Limb (tissue), 2 donors: Measurements from ENCODE around the gene ANKRD53.

Experiments used
- DNase-seq, 2 donors: peaks; one replicate each; pipeline ENCODE4 v3.0.0-alpha.2; 2016; ENCODE audit errors: extremely low spot score in 2 of 2

ANKRD53 gene

DNA sequence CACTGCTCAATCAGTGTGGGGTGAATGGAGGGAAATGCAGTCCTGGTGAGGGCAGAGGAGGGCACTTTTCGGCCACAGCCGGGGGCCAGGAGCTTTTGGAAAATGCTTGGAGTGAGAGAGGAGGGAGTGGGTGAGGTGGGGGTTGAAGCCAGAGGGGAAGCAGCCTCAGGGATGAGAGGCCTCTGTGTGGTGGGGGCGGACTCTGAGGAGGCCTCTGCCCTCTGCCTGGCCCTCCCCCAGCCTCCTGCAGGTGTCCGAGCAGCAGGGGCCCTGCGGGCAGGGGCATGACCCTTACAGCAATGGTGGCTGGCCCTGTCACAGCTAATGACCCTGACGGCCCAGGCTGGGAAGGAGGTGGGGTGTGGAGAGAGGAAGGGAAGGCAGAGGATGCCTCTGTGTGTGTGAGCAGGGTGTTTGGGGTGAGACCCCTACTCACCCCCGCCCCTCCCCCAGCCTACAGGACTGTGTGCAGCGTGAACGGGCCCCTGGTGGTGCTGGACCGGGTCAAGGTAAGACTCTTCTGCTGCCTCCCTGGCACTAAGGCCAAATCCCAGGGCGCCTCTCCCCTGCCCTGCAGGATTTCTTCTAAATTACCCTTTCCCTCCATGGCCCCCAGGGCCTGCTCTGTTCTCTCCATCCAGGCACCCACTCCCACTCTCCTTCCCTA lies 35.1 kb upstream of the ANKRD53 start:
- DNase-seq, result peak in 1 of 2 donors; percentile 31

DNA sequence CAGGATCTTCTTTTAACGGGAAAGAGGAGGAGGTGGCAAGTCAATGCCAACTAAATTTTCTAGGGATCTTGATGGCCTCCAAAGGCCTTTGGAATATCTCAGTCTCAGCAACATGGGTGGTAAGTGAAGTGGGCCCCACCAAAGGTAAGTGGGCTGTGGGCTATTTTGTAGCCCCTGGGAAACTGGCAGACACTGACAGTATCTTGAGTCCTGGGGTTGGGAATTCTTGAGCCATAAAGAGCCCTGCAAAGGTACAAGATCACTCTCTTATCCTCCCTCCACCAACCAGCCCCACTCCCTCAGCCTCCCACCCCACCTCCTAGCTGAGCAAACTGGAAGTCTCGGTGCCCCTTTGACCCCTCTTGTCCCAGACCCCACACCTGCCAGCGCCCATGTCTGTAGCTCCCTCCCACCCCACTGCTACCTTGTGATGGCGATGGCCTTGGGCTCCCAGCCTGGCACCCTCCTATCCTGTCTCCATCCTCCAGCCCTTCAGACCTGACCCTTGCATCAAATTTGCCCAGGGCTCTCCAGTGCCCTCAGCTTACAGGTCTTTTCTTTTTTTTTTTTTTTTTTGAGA lies 34.2 kb upstream of the ANKRD53 start:
- peak in 1 of 2 donors; percentile 3 for DNase-seq

DNA sequence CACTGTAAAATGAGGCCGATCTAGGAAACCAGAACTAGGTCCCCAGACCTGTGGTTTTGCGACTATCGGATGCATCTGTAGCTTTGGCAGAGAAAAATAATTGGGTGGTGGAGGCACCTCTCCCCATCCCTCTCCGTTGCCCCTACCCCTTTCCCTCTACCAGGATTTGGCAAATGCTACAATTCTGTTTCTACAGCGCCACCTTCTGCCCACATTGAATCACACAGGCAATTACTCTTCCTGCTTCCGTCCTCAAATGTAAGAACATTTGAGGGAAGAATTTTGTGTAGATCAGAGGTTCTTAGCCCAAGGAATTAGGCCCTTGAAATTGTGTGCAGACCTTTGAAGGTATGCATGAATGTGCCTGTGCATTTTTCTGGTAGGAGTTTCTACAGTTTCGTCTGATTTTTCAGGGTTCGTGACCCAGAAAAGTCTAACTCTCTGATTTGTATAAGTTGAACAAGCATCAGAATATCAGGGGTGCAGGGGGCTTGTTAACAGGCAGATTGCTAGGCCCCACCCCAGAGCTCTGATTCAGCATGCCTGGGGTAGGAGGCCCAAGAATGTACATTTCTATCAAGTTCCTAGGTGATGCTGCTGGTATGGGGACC lies 31.5 kb upstream of the ANKRD53 start:
- DNase-seq, result peak; percentile 66 to 77

DNA sequence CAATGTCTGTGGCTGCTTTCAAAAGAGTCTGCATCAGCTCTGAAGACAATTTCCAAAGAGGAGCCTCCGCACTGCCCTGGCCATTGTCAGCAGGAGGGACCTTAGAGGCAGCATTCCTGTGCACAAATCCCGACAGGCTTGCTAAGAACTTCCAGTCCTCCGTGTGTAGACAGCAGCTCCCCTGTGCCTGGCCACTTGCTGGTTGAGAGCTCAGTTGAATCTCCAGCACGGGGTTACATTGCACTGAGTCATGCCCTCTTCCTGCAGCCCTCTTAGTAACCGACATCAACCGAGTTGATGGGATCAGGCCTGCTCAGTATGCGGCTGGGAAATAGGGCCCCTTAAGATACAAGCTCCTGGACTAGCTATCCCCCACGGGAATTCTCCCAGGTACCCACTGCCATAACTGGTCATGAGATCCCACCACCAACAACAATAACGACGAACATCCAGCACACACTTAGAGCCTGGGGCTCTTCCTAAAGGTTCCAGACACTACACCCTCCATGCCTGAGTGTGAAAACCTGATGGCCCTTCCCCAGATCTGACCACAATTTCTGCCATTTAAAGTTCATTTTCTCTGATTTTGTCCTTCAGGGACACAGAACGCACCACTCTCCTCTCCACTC lies 30.8 kb upstream of the ANKRD53 start:
- peak in 1 of 2 donors; percentile 21 for DNase-seq

DNA sequence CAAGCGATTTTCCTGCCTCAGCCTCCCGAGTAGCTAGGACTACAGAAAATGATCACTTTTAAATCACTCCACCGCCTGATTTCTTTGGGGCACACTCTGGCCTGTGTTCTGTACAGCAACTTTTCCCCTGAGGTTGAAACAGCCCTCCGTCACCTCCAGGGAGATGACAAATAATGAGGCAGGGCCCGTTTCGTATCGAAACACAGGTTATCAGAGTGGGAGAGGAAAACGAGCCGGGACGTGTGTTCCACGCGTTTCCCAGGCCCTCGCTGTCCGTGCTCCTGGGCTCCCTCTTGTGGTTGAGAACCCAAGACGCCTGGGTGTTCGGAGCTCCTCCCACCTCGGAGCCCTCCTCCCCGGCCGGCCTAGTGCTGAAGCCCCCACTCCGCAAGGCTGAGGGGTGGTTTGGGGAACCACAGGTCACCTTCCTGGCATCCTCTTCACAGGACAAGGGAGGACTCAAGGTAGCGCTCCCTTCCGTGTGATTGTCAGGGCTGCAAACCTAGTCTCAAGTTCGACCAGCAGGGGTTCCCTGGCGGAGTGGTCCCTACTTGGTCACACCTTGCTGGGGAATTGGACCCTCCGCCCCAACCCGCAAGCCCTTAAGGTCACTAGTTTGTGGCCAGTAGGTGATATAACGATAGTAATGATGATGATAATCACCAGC lies 30.0 kb upstream of the ANKRD53 start:
- DNase-seq, result peak; percentile 75 to 89

DNA sequence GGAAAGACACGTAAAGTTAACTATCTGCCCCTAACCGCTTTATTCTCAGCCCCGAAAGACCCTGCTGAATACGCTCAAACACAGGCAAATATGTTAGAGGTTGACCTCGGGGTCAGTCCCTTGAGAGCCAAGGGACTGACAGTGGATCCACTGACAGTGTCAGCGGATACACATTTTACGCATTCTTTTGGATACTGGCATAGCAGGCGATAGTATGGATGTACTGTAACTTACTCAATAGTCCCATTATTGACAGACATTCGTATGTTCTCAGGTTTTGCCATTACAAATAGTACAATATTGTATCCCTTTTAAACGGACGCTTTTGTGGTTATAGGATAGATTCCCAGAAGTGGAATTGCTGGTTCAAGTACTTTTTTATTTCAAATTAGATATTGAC lies 29.3 kb upstream of the ANKRD53 start:
- DNase-seq, result no peak

DNA sequence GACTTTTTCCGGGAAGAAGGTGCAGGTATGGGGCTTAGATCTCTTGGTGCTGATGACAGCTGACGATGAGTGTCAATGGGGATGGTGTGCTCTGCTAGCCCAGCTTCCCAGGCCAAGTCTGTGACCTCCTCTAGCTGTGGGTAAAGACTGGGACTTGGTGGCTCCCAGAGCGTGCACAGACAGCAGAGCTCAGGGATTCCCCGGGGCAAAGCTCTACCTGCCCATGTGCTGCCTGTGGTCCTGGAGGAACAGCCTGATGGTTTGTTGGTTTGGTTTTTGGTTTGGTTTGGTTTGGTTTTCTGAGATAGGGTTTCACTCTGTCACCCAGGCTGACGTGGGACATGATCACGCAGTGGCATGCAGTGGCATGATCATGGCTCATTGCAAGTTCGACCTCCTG lies 23.5 kb upstream of the ANKRD53 start:
- no peak for DNase-seq

DNA sequence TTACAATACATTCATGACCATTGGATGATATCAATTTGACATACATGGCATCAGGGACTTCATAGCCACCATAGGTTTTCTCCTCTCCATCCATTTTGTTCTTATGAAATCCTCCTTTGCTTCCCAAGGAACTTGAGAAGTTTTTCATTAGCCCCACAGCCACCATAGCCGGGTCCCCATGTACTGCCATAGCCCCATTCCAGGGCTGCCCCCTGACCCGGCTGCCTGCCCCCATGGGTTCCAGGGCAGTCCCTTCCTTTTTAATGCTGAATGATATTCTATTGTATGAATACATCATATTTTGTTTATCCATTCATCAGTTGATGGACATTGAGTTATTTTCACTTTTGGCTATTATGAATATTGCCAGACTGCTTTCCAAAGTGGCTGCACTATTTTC lies 22.3 kb upstream of the ANKRD53 start:
- DNase-seq, result no peak

DNA sequence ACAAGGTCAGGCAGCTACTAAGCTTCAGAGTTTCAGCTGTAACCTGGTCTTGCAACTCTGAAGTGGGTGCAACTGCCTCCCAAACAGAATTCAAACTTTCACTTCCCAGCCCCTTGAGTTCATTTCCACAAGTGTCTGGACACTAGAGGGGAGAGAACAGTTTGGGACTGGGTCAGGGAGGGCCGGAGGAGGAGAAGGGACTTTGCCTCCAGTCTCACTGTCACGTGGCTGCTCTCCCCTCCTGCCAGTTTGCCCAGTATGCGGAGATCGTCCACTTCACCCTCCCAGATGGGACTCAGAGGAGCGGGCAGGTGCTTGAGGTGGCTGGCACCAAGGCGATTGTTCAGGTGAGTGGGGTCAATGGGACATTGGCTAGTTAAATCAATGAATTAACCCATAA lies 20.6 kb upstream of the ANKRD53 start:
- DNase-seq, result no peak

DNA sequence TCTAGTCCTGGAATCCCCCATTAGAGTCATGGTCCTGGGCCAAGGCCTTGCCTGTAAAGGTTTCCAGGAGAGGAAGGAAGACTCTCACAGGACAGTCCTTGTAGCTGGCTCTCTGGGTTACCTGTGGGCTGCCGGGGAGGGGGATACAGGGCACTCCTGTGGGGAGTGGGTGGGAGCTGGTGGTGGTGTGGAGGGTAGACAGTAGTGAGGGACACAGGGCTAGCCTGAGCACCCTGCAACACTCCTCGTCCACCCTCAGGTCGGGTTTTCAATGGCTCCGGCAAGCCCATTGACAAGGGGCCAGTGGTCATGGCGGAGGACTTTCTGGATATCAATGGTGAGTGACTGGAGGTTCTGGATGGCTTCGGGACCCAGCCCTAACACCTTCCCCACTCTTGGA lies 19.7 kb upstream of the ANKRD53 start:
- DNase-seq, result no peak

- DNase-seq, result no peak
These were observed 19.1 kb upstream of the ANKRD53 start for GRCh38 chr2:70959271-70959761.

- DNase-seq, result no peak
These were observed 18.3 kb upstream of the ANKRD53 start for GRCh38 chr2:70959851-70960832.

DNA sequence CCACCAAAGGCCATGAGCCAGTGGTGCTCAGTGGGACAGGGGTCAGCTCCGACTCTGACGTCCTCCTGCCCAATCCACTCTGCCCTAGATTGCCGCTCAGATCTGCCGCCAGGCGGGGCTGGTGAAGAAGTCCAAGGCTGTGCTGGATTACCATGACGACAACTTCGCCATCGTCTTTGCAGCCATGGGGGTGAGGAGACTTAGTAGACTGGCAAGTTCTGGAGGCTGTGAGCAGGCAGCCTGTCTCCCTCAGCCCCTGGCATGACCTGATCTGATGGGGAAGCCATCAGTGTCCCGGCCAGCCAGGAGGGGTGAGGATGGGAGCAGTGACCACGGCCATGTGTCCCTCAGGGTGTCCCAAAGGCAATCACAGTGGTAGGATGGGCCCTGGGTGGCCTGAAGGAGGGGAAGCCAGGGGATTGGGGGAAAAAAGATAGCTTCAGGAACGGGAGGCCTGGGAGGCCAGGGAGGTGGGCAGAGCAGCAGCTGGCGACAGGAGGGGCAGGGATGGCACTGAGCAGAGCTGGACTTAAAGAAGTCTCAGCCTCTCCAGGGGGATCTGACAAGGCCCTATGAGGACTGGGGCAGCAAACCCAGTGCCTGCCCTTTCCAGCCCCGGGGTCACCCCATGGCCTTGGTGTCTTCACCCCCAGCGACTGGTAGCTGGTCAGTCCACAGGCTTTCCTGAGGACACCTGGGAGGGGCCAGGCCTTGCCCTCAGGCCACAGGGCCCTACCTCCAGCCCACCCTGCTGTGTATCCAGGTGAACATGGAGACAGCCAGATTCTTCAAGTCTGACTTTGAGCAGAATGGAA lies 17.4 kb upstream of the ANKRD53 start:
- no peak for DNase-seq

- no peak for DNase-seq
These were observed 16.8 kb upstream of the ANKRD53 start for GRCh38 chr2:70961648-70961994.

DNA sequence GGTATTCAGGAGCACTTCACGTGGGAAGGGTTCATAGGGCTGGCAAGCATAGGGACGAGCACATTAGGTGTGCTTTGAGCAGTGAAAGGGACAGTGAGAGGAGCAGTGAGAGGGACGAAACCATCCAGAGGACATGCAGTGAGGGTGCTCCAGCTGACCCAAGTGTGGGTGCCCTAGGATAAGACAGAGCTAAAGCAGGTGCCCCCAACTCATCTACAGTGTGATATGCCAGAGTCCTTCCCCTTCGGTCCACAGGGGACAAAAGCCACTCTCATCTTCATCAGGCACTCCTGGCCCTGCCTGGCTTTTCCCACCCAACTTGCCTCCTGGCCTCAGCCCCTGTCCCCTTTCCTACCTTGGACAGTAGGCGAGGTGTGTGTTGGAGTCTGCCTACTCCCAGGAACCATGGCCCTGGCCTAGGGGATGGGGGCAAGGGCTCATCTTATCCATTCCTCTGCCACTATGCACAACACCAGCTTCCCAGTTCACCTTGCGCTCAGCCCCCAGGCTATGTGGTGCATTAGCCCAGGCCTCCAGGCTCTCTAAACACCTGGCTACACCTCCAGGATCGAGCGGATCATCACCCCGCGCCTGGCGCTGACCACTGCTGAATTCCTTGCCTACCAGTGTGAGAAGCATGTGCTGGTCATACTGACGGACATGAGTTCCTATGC lies 16.1 kb upstream of the ANKRD53 start:
- no peak for DNase-seq

DNA sequence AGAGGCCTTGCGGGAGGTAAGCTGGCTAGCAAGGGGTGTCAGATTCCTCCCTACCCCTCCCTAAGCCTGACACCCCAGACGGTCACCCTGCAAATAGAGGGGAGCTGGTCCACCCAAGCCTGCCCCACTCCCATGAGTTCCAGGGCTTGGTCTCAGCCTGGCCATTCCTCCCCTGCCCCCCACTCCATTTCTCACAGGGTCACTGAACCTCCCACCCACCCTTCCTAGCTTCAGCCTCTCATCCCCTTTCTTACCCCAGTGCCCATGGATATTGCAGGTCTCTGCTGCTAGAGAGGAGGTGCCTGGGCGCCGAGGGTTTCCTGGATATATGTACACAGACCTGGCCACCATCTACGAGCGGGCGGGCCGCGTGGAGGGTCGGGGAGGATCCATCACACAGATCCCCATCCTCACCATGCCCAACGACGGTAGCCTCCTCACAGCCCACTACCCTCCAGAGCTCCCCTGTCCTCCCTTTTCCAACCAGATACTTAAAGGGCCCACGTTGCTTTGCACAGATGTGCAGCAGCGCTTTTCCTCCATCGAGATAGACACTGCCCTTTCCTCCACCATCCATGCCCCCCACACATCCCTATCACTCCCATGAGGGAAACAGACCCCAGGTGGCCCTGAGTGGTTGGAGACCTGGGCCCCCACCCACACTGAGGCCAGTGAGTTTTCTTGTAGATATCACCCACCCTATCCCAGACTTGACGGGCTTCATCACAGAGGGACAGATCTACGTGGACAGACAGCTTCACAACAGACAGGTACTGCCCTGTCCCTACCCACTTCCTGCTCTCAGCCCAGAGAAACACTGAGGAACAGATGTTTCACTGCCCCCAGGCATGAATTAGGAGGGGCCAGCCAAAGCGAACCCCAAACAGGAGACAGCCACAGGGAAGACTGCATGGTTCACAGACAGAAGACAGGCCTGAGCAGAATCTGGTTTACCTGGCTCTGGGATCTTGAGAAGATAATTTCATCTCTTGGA lies 15.2 kb upstream of the ANKRD53 start:
- no peak for DNase-seq

GRCh38 chr2:70964133-70964532 lies 14.3 kb upstream of the ANKRD53 start:
- DNase-seq, result no peak
